ENCODE data around the gene DIDO1.

DIDO1 gene

GRCh38 chr20:62926229-62927127 lies at the start of gene DIDO1:
DIDO1 (minus strand) TSS chr20:62926505.
- DNase-seq (ENCODE audit: low spot score) = peak; percentile 96

GRCh38 chr20:62975251-62975760 lies 49.0 kb upstream of the DIDO1 start:
- DNase-seq (ENCODE audit: low spot score) = no peak

GRCh38 chr20:62972845-62973745 lies 46.8 kb upstream of the DIDO1 start:
- no peak for DNase-seq (ENCODE audit: low spot score)

DNA sequence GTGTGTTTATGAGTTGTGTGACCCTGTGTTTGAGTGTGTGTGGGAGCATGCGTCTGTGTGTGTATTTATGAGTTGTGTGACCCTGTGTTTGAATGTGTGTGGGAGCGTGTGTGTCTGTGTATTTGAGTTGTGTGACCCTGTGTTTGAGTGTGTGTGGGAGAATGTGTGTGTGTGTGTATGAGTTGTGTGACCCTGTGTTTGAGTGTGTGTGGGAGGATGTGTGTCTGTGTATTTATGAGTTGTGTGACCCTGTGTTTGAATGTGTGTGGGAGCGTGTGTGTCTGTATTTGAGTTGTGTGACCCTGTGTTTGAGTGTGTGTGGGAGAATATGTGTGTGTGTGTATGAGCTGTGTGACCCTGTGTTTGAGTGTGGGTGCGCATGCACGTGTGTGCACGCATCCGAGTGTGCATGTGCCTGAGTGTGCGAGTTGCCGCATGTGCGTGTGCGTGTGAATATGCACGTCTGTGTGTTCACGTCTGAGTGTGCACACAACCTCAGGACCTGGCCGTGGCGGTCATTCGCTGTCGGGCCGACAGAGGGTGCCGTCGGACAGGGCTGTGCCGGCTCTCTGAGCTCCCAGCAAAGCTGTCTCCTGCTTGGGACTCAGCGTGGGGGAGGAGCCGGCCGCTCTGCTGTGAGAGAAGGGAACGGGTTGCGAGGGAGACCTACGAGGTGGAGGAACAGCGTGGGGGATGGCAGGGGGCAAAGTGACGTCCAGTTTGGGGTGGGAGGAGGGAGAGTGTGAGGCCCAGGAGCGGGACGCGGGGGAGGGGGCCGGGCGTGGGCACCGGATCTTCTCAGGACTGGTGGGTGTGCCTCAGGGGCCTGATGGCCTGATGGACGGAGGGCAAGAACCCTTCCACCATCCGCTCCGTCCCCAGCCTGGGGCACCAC lies 45.9 kb upstream of the DIDO1 start:
- peak; percentile 84 for DNase-seq (ENCODE audit: low spot score)

GRCh38 chr20:62971211-62971949 lies 45.1 kb upstream of the DIDO1 start:
- DNase-seq (ENCODE audit: low spot score) = no peak

GRCh38 chr20:62970307-62971210 lies 44.3 kb upstream of the DIDO1 start:
- no peak for DNase-seq (ENCODE audit: low spot score)

- no peak for DNase-seq (ENCODE audit: low spot score)
Observed at GRCh38 chr20:62969939-62970306, 43.6 kb upstream of the DIDO1 start.

GRCh38 chr20:62969179-62969760 lies 43.0 kb upstream of the DIDO1 start:
- DNase-seq (ENCODE audit: low spot score) = no peak

DNA sequence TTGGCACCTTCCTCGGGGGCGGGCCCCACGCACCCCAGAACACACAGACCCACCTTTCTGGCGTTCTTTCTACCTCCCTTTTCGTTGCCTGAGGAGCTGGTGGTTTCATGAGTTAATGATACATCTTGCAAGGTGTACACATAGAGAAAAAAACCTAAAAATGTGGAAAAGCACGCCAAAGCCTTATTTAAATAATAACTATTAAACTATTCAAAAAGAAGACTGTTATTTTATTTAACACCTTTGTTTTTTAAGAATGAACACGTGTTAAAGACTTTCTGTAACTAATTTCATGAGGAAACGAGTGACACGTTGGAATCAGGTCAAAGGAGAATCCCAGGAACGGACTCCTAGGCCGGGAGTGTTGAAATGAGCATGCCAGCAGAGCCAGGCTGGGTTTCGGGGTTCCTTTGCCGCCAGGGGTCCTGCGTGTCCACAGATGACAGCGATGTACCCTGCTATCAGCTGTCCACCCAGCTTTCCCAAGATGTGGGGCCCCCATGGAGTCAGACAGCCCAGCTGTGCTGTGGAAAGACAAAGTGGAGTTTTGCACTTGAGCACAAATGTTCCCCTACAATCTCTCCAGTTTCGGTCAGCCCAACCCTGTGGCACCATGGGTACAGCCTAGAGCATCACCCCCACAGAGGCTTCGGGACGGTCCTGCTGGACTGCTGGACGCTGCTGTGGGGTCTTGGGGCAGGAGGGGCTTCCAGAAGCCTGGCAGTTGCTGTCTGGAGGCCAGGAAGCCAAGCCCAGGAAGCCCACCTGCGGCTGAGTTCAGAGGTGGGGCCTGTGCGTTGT lies 42.3 kb upstream of the DIDO1 start:
- DNase-seq (ENCODE audit: low spot score) = no peak

DNA sequence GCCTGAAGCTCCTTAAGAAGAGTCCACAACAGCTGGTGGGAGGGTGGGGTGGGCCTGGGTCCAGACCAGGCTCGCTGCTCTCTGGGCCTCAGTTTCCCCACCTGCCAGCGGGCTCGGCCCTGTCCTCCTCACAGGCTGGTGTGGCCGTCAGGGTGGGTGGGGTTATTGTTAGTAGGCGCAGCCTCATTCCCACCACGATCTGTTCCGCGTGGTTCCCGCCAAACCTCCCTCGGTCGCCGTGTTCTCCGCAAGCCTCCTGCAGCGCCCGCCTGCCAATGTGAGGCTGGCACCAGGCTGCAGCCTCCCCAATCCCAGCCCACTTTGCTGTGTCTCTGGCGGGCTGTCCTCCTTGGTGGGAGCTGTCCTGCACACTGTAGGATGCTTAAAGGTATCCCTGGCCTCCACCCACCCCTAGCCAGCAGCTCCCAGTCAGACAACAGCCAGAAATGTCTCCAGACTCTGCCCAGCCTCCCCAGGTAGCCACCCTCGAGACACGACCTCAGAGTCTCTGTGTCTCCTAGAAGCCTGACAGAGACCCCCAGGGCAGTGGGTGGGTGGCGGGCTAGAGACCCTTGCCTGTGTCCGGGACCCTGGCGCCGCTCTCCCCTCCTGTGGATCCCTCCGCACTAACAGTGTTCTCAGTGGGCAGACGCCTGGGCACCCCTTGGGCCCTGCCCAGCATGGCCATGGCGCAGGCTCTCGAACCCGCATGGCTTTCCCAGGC lies 41.5 kb upstream of the DIDO1 start:
- no peak for DNase-seq (ENCODE audit: low spot score)

GRCh38 chr20:62967149-62967501 lies 40.8 kb upstream of the DIDO1 start:
- no peak for DNase-seq (ENCODE audit: low spot score)

GRCh38 chr20:62966212-62967148 lies 40.2 kb upstream of the DIDO1 start:
- DNase-seq (ENCODE audit: low spot score) = no peak

- no peak for DNase-seq (ENCODE audit: low spot score)
Observed at GRCh38 chr20:62965363-62965771, 39.1 kb upstream of the DIDO1 start.

- DNase-seq (ENCODE audit: low spot score) = no peak
Observed at GRCh38 chr20:62964700-62965099, 38.4 kb upstream of the DIDO1 start.

DNA sequence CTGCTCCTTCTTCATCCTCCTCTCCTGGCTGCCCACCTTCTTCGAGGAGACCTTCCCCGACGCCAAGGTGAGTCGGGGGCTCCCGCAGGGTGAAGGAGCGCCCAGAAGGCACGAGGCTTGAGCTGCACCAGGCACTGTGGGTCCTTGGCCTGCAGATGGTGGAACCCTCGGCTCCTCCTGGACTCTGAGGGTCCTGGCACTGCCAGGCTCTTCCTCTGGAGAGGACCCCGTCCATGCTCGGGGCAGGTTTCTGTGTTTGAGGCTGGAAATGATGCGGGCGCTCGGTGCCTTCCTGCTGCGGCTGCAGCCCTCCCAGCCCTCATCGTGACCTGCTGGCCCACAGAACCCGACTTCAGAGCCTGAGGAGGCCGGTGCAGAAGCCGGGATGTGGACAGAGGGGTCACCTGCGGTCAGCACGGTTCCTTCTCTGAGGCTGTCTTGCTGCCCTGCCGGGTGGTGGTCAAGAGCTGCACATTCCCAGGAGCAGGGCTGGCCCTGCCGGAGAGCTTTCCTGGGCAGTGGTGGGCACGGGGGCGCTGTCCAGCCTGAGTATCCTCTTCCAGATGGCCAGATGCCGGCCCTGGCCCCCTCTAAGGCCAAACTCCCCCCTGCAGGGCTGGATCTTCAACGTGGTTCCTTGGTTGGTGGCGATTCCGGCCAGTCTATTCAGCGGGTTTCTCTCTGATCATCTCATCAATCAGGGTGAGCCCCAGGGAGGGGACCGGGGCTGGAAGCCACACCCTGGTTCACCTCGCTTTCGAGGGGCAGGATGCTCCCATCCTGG lies 37.5 kb upstream of the DIDO1 start:
- no peak for DNase-seq (ENCODE audit: low spot score)
